Small intestine (tissue), 7 donors: ENCODE results near the gene ABCA9. TPM values are rescaled to one million over a fixed set of nuclear protein-coding genes. Genes with fewer than 3 reads are reported as not detected.

Experiments used
- DNase-seq, 2 donors: peaks; one replicate each; pipeline versions ENCODE4 v3.0.0 to v3.0.0-alpha.2; 2013
- FAIRE-seq: peaks from 2 replicates; lab custom pipeline; 2012; peaks lifted over from hg19 to GRCh38; lab: Jason Lieb, UNC
- H3K27ac ChIP-seq, 3 donors: one replicate each; pipeline ENCODE4 v1.5.1; 2013; ENCODE audit warnings: low read length in 2 of 3, mild to moderate bottlenecking in 2 of 3, control low read depth in 1 of 3, inconsistent platforms in 1 of 3, low read depth in 1 of 3, moderate library complexity in 1 of 3
- H3K27me3 ChIP-seq, 3 donors: one replicate each; pipeline ENCODE4 v1.6.1; 2013; ENCODE audit warnings: low read length in 3 of 3, inconsistent platforms in 1 of 3; ENCODE audit not compliant: control insufficient read depth in 3 of 3, insufficient read depth in 3 of 3
- H3K36me3 ChIP-seq, 3 donors: one replicate each; pipeline ENCODE4 v1.6.1; 2013; ENCODE audit warnings: low read length in 3 of 3, inconsistent platforms in 1 of 3, low read depth in 1 of 3, mild to moderate bottlenecking in 1 of 3, moderate library complexity in 1 of 3; ENCODE audit not compliant: control insufficient read depth in 3 of 3, insufficient read depth in 2 of 3
- H3K4me1 ChIP-seq, 3 donors: one replicate each; pipeline ENCODE4 v1.6.1; 2013; ENCODE audit warnings: low read length in 2 of 3, inconsistent platforms in 1 of 3, low read depth in 1 of 3, mild to moderate bottlenecking in 1 of 3, moderate library complexity in 1 of 3; ENCODE audit not compliant: control insufficient read depth in 3 of 3, insufficient read depth in 2 of 3
- H3K4me3 ChIP-seq, 3 donors: one replicate each; pipeline ENCODE4 v1.5.1; 2013; ENCODE audit warnings: low read length in 3 of 3, control low read depth in 1 of 3, inconsistent platforms in 1 of 3, low read depth in 1 of 3, mild to moderate bottlenecking in 1 of 3, moderate library complexity in 1 of 3
- H3K9me3 ChIP-seq, 2 donors: one replicate each; pipeline ENCODE4 v1.6.1; 2013; ENCODE audit warnings: low read depth in 1 of 2, low read length in 1 of 2; ENCODE audit not compliant: control insufficient read depth in 2 of 2, insufficient read depth in 1 of 2
- WGBS, 3 donors: extraction: QIAGEN DNeasy Blood & Tissue Kit; methylation state at CpG; one replicate each; pipeline ENCODE4 v1.1.7; 2013; 5-methylcytosine and 5-hydroxymethylcytosine counted together
- polyA plus RNA-seq, 4 donors: library from polyadenylated mRNA; stranded (reverse) in 3 of 4; unstranded in 1 of 4; fragments of 200-250 nt in 3 of 4; fragments of 120-200 nt in 1 of 4; gene quantifications; one replicate each; pipeline versions ENCODE4 v1.2.1 to v1.2.3, GENCODE V29; 2013
- donor health status: healthy with polysubstance abuse.
- donor health status: control.
- donor health status: control.
- donor health status: Bipolar disorder and iron deficiency.
- donor health status: healthy.

The ABCA9 gene
- polyA plus RNA-seq, 4 donors: 0.52 to 2.4 (median 0.72) TPM

DNA sequence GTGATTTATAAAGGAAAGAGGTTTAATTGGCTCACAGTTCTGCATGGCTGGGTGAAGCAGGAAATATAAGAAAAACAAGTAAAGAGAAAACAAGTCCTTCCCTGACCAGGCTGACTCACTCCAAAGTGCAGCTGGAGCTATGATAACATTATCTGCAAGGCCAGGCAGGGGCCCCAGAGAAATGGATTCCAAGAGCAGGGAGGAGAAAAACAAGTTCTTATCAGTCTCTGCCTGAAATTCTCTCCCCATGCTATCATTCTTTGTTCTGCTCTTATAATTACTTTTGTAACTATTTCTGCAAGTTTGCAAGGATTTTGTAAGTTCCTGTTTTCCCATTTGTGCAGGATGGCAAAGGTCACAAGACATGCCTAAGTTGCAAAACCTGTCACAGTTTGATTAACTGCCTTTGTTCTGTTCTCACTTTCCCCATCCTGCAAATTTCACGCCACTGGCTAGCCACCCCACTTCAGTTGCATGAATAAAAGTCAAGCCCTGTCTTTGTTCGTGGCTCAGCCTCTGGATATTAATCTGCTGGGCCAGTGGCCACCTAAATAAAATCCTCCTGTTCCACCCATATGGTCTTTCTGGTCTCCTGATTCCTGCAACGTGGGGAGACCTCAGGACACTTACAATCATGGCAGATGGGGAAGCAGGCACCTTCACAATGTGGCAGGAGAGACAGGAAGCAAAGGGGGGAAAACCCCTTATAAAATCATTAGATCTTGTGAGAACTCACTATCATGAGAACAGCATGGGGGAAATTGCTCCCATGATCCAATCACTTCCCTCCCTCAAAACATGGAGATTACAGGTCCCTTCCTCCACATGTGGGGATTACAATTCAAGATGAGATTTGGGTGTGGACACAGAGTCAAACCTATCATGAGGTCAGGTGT, 13.1 kb downstream of the ABCA9 start:
- no peak for FAIRE-seq
- Histone ChIP-seq H3K4me3 (no peak overlapping the region), H3K4me1 (peaks cover 0 to 20% (median under 1%) of the 10 kb centered on the region in 3 donors), H3K27me3 (no peaks in the 10 kb centered on the region), H3K27ac (peak overlapping the region; percentile 66 to 81 (median 79)), H3K36me3 (no peaks in the 10 kb centered on the region), H3K9me3 (peaks cover 0 to 8% of the 10 kb centered on the region in 2 donors)
- WGBS, 3 donors: 9 to 22% (median 10%) methylated on average over 3 of the region's 3 CpGs
- peak; percentile 86 to 93 for DNase-seq

DNA sequence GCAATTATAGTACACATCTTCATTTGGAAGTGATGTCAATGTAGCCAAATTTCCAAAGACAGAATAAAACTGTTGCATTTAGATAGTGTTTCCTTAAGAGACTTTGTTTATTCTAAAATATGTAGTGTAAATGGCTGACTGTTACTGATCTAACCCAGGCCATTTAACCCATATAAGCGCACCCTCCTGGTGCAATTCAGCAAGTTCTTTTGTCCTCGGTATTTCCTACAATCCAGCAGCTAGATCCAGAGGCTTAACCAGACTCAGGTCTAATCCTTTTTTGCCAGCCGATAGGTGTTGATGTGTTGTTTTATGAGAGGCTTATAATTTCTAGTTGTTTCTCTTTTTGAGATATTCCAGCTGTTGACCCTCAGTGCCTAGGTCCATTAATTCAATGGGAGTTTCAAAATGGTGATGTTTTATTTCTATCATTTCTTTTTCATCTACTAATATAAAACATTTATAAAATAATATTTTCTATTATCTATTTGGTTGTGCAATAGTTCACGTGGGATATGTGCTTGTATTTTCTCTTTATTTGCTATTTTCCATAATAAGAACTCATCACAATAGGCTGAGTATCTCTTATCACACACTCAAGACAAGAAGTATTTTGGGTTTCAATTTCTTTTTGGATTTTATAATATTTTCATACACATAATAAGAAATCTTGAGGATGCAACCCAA, 14.5 kb downstream of the ABCA9 start:
- 84 to 90% (median 89%) methylated on average over 4 of the region's 4 CpGs for WGBS, 3 donors
- no peaks in the 10 kb centered on the region for H3K27me3 ChIP-seq
- no peak overlapping the region for H3K27ac ChIP-seq
- no peaks in the 10 kb centered on the region for H3K36me3 ChIP-seq
- no peak overlapping the region for H3K4me3 ChIP-seq
- peaks cover 0 to 8% of the 10 kb centered on the region in 2 donors for H3K9me3 ChIP-seq
- FAIRE-seq: no peak
- DNase-seq: no peak
- H3K4me1 ChIP-seq: peaks cover 0 to 20% (median 4%) of the 10 kb centered on the region in 3 donors

DNA sequence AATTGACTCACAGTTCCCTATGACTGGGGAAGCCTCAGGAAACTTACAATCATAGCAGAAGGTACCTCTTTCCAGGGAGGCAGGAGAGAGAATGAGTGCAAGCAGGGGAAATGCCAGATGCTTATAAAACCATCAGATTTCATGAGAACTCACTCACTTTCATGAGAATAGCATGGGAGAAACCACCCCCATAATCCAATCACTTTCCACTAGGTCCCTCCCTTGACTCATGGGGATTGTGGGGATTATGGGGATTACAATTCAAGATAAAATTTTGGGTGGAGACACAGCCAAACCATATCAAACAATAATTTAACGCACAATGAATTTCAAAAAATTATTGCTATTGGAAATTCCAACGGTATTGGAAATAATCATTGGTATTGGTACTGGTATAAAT, 15.1 kb downstream of the ABCA9 start:
- H3K36me3 ChIP-seq: no peaks in the 10 kb centered on the region
- H3K27ac ChIP-seq: no peak overlapping the region
- 94 to 96% (median 95%) methylated on average over 2 of the region's 2 CpGs for WGBS, 3 donors
- DNase-seq (no peak), FAIRE-seq (no peak)
- H3K4me3 ChIP-seq: no peak overlapping the region
- H3K9me3 ChIP-seq: peaks cover 0 to 8% of the 10 kb centered on the region in 2 donors
- peaks cover 0 to 20% (median 4%) of the 10 kb centered on the region in 3 donors for H3K4me1 ChIP-seq
- no peaks in the 10 kb centered on the region for H3K27me3 ChIP-seq

DNA sequence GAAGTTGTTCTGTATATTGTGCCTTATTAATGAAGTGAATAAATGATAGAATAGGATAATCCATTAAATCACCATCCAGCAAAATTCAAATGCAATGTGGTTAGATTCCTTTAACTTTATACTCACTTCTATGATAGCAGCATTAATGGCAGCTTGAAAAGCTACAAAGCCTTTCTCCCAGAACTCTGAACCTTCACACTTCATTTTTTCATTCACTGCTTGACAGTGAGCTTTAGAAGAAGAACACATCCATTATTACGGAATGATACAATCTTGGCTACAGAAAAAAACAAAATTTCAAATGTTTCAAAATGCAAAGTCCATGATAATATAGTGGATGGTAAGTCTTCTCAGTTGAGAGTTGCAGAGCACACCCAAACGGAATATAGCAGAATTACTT, 16.4 kb downstream of the ABCA9 start:
- peaks cover 0 to 8% of the 10 kb centered on the region in 2 donors for H3K9me3 ChIP-seq
- H3K4me3 ChIP-seq: no peak overlapping the region
- DNase-seq (no peak), FAIRE-seq (no peak)
- H3K4me1 ChIP-seq: peaks cover 0 to 20% (median 4%) of the 10 kb centered on the region in 3 donors
- H3K36me3 ChIP-seq: no peaks in the 10 kb centered on the region
- H3K27me3 ChIP-seq: no peaks in the 10 kb centered on the region
- H3K27ac ChIP-seq: no peak overlapping the region
- WGBS, 3 donors: 95 to 97% (median 96%) methylated on average over 2 of the region's 2 CpGs

DNA sequence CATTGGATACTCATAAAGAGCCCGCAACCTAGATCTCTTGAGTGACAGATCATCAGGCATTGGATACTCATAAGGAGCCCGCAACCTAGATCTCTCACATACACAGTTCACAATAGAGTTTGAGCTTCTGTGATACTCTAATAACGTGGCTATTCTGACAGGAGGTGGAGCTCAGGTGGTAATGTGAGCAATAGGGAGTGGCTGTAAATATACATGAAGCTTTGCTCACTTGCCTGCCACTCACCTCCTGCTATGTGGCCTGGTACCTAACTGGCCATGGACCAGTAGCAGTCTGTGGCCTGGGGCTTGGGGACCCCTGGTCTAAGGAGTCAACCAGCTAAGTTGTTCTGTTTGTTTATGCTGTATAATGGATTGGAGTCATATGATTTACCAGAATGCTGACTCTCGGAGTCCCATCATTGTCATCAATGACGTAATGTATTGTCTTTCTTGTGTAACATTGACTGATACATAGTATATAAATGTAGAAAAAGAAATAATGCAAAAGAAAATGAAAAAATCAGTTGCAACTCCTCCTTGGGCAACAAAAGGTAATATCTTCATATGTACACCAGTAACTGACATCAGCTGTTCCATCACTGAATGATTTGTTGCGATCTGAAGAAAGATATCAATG, 17.5 kb downstream of the ABCA9 start:
- DNase-seq (peak in 1 of 2 donors; percentile 20), FAIRE-seq (no peak)
- WGBS, 3 donors: 82 to 87% (median 84%) methylated on average over 6 of the region's 6 CpGs
- no peak overlapping the region for H3K27ac ChIP-seq
- no peak overlapping the region for H3K4me3 ChIP-seq
- H3K36me3 ChIP-seq: no peaks in the 10 kb centered on the region
- H3K9me3 ChIP-seq: peaks cover 0 to 8% of the 10 kb centered on the region in 2 donors
- peaks cover 0 to 13% (median 4%) of the 10 kb centered on the region in 3 donors for H3K4me1 ChIP-seq
- no peaks in the 10 kb centered on the region for H3K27me3 ChIP-seq

DNA sequence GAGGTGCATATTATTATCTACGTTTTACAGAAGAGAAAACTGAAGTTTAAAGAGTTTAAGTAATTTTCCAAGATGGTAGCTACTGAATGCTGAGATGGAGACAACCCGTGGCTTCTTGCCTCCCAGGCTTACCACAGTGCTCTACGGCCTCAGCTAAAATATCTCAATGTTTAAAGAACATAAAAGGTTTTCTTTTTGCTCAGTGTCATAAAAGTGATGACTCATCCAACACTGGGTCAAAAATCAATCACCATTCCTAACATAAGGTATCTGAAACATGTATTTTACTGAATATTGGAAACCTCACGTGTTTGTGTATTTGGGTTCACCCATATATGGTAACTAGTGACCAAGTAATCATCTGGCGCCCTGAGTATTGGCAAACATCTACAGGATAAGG, 18.4 kb downstream of the ABCA9 start:
- no peaks in the 10 kb centered on the region for H3K27me3 ChIP-seq
- H3K9me3 ChIP-seq: peaks cover 0 to 8% of the 10 kb centered on the region in 2 donors
- H3K4me1 ChIP-seq: peaks cover 0 to 6% (median 4%) of the 10 kb centered on the region in 3 donors
- peak; percentile 39 to 58 for DNase-seq
- H3K27ac ChIP-seq: no peak overlapping the region
- FAIRE-seq: no peak
- WGBS, 3 donors: 50 to 70% (median 58%) methylated on average over 5 of the region's 5 CpGs
- no peak overlapping the region for H3K4me3 ChIP-seq
- no peaks in the 10 kb centered on the region for H3K36me3 ChIP-seq

DNA sequence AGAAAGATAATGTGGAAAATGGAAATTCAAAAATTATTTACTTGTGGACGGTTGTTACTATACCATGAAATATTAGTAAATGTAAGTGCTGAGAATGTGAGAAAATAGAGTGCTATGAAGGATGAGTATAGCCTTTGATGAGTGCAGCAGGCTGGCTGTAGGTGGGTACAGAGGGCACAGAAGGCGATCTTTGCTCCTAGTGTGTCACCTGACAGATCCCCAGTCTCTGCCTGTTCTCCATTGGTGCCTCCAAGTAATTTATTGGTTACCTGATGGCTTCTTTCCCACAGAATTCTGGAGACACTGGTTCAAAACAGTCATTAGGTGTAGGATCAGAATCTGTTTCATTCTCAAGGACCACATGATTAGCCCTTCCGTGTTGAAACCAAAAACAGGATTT, 28.9 kb downstream of the ABCA9 start:
- no peaks in the 10 kb centered on the region for H3K27me3 ChIP-seq
- peaks cover 0 to 7% (median 0%) of the 10 kb centered on the region in 3 donors for H3K4me1 ChIP-seq
- FAIRE-seq: no peak
- H3K36me3 ChIP-seq: no peaks in the 10 kb centered on the region
- H3K9me3 ChIP-seq: no peaks in the 10 kb centered on the region
- DNase-seq: peak; percentile 67 to 69
- peak overlapping the region in 1 of 3 donors; percentile 15 for H3K27ac ChIP-seq
- WGBS, 3 donors: 40 to 83% (median 77%) methylated on average over 3 of the region's 3 CpGs
- H3K4me3 ChIP-seq: no peak overlapping the region

DNA sequence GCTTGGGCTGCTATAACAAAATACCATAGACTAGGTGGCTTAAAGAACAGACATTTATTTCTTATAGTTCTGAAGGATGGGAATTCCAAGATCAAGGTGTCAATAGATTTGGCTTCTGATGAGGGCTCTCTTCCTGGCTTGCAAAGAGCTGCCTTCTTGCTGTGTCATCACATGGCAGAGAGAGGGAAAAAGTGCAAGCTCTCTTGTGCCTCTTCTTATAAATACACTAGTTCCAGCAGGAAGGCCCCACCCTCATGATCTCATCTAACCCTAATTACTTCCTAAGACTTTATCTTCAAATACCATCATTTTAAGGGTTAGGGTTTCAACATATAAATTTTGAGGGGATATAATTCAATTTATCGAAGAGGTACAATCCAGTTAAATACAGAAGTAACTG, 30.6 kb downstream of the ABCA9 start:
- no peak for FAIRE-seq
- no peak overlapping the region for H3K4me3 ChIP-seq
- no peaks in the 10 kb centered on the region for H3K36me3 ChIP-seq
- H3K27ac ChIP-seq: no peak overlapping the region
- H3K9me3 ChIP-seq: no peaks in the 10 kb centered on the region
- 90 to 96% (median 94%) methylated on average over 1 of the region's 1 CpG for WGBS, 3 donors
- H3K27me3 ChIP-seq: no peaks in the 10 kb centered on the region
- peaks cover 0 to 7% (median 0%) of the 10 kb centered on the region in 3 donors for H3K4me1 ChIP-seq
- DNase-seq: no peak
